IPS-NIHi11 (cell line): ENCODE measurements around the gene MGAT5B.

Experiments used
- DNase-seq: peaks from one replicate; pipeline ENCODE4 v3.0.0; 2012; ENCODE audit warnings: mixed read lengths, low spot score

The MGAT5B gene

GRCh38 chr17:76927577-76927976 lies 59.4 kb downstream of the MGAT5B start:
- DNase-seq, result no peak

GRCh38 chr17:76927982-76928381 lies 59.8 kb downstream of the MGAT5B start:
- no peak for DNase-seq

GRCh38 chr17:76929148-76929547 lies 60.9 kb downstream of the MGAT5B start:
- DNase-seq, result no peak

GRCh38 chr17:76929601-76930000 lies 61.4 kb downstream of the MGAT5B start:
- DNase-seq, result no peak

GRCh38 chr17:76930107-76930506 lies 61.9 kb downstream of the MGAT5B start:
- no peak for DNase-seq

GRCh38 chr17:76932402-76933333 lies 64.5 kb downstream of the MGAT5B start:
- no peak for DNase-seq

- DNase-seq, result no peak
Measured at GRCh38 chr17:76934561-76935320, 66.5 kb downstream of the MGAT5B start.

GRCh38 chr17:76935331-76935730 lies 67.1 kb downstream of the MGAT5B start:
- no peak for DNase-seq

GRCh38 chr17:76937238-76937637 lies 69.0 kb downstream of the MGAT5B start:
- no peak for DNase-seq

- no peak for DNase-seq
Measured at GRCh38 chr17:76938009-76938408, 69.8 kb downstream of the MGAT5B start.

- DNase-seq, result peak; percentile 60
Measured at GRCh38 chr17:76940295-76940694, 72.1 kb downstream of the MGAT5B start.

GRCh38 chr17:76940738-76941350 lies 72.6 kb downstream of the MGAT5B start:
- DNase-seq, result peak; percentile 63

- DNase-seq, result no peak
Measured at GRCh38 chr17:76943202-76943601, 75.0 kb downstream of the MGAT5B start.

GRCh38 chr17:76943781-76944213 lies 75.6 kb downstream of the MGAT5B start:
- DNase-seq, result no peak

GRCh38 chr17:76944477-76944876 lies 76.3 kb downstream of the MGAT5B start:
- DNase-seq, result no peak

GRCh38 chr17:76946111-76946771 lies 78.0 kb downstream of the MGAT5B start:
- peak; percentile 15 for DNase-seq

GRCh38 chr17:76946772-76947135 lies 78.5 kb downstream of the MGAT5B start:
- peak; percentile 22 for DNase-seq

- DNase-seq, result no peak
Measured at GRCh38 chr17:76947309-76947708, 79.1 kb downstream of the MGAT5B start.

GRCh38 chr17:76947771-76948170 lies 79.6 kb downstream of the MGAT5B start:
- DNase-seq, result no peak

- DNase-seq, result no peak
Measured at GRCh38 chr17:76948301-76948700, 80.1 kb downstream of the MGAT5B start.

GRCh38 chr17:76948726-76949342 lies 80.6 kb downstream of the MGAT5B start:
- DNase-seq, result no peak
